ENCODE measurements around the gene SH3YL1.
"Not testable (repeated sequence)": the region's sequence is repeated elsewhere in the genome, so short reads cannot be mapped to it uniquely, and the experiment has no call there.

Gene SH3YL1

GRCh38 chr2:175880-176820 lies 87.7 kb downstream of the SH3YL1 start:
- DNase-seq, result no peak

DNA sequence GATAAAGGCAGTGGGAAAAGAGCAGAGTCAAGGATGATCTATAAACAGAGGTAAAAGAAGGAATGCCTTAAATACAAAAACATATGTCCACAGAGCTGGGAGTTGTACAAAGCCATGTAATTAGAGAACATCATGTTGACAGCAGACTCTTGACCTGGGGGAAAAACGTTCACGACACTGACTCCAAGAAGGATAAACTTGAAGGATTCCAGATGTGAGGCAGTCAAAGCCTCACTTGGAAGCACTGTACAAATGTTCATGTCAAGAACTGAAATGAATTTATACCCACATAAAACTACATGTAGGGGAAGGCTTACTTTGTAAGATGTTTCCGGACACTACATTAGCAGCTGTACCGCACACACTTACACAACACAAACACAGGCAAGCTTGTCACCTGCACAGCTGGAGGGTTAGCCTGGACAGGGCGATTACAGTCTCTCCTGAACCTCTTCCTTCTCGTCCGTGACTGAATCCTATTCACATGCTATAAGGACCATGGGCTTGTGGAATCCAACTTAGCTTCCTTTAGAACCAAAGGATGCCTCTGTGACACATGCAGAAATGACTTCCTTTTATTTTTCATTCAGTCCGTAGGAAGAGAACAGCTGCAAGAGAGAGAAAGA lies 88.6 kb downstream of the SH3YL1 start:
- no peak for DNase-seq

GRCh38 chr2:172120-172519 lies 91.7 kb downstream of the SH3YL1 start:
- not testable (repeated sequence) for DNase-seq

DNA sequence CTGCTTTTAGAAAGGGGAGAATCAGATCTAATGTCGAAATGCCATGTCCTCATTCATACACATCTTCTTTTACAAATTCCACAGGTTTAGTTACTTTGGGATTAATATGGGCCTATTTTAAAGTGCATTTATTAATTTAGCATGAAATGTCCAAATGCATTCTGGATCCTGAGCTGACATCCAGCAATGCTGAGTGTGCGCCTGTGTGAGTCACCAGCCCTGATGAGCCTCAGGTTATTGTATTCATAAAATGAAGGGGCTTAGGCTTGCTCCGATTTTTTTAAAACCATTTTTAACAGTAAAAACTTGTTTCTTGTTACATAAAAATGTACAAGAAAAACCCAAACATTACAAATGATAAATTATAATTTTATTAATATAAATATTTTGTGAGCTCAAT lies 94.1 kb downstream of the SH3YL1 start:
- no peak for DNase-seq

Data from NCI-H446 treated with DMSO at 0.1 percent for 48 hours (cell line).